ENCODE results near the gene DLG4. TPM values are rescaled to one million over a fixed set of nuclear protein-coding genes. Genes with fewer than 3 reads are reported as not detected.
A peak's percentile ranks its signal among the peaks of the same experiment; 100 is the strongest.
"Not testable (repeated sequence)": the region's sequence is repeated elsewhere in the genome, so short reads cannot be mapped to it uniquely, and the experiment has no call there.

DLG4 gene
- total RNA-seq, 1 donor from 2014 or later = 44.3 TPM

DNA sequence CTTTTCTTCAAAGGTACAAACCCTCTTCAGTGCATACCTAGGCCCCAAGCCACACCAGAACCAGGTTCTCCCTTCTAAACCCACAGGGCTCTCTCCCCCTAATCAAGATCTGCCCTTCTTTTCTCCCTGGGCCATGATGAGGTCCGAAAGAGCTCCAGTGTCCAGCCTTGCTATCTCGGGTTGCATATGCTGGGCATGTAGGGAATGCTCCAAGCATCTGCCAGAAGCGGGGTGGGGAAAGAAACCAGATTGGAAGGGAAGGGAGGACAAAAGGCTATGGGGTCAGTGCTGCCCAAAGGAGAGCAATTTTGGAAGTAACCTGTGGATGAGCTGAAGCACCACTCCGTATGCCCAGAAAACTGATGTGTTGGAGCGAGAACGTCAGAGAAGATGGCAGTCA, 29.6 kb upstream of the DLG4 start:
- DNase-seq (ENCODE audit: low spot score) = no peak
- Mint-ChIP-seq H3K36me3 (ENCODE audit: low read depth, unreplicated experiment) (peaks cover 33% of the 10 kb centered on the region), H3K4me1 (ENCODE audit: unreplicated experiment) (peaks cover 33% of the 10 kb centered on the region), H3K9me3 (ENCODE audit: unreplicated experiment) (no peaks in the 10 kb centered on the region), H3K27ac (ENCODE audit: unreplicated experiment) (peak overlapping the region; percentile 72), H3K27me3 (ENCODE audit: unreplicated experiment) (peaks cover 10% of the 10 kb centered on the region), H3K4me3 (ENCODE audit: unreplicated experiment) (peak overlapping the region; percentile 82)
- TF ChIP-seq, protein P1, sequence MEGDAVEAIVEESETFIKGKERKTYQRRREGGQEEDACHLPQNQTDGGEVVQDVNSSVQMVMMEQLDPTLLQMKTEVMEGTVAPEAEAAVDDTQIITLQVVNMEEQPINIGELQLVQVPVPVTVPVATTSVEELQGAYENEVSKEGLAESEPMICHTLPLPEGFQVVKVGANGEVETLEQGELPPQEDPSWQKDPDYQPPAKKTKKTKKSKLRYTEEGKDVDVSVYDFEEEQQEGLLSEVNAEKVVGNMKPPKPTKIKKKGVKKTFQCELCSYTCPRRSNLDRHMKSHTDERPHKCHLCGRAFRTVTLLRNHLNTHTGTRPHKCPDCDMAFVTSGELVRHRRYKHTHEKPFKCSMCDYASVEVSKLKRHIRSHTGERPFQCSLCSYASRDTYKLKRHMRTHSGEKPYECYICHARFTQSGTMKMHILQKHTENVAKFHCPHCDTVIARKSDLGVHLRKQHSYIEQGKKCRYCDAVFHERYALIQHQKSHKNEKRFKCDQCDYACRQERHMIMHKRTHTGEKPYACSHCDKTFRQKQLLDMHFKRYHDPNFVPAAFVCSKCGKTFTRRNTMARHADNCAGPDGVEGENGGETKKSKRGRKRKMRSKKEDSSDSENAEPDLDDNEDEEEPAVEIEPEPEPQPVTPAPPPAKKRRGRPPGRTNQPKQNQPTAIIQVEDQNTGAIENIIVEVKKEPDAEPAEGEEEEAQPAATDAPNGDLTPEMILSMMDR (IDR thresholded peaks at IDR 0.05; ENCODE audit: unreplicated experiment) = no peak

DNA sequence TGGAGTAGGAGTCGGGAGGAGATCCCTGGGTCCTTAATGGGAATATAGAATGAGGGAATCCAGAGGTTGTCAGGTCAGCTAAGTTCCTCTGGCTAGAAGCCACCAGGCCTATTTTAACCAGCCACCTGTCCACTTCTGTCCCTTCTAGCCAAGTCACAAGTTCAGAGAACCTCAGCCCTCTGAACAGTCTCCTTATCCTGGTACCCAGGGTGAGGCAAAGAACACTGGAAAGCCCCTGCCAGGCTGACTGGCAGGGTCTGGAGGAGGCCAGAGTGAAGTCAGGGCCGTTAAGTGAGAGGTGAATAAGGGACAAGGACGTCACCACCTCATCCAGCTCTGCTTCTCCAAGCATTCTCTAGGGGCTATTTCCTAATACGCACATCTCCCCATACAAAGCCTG, 29.2 kb upstream of the DLG4 start:
- Mint-ChIP-seq H3K4me1 (ENCODE audit: unreplicated experiment) (peaks cover 33% of the 10 kb centered on the region), H3K4me3 (ENCODE audit: unreplicated experiment) (peak overlapping the region; percentile 82), H3K36me3 (ENCODE audit: low read depth, unreplicated experiment) (peaks cover 33% of the 10 kb centered on the region), H3K9me3 (ENCODE audit: unreplicated experiment) (no peaks in the 10 kb centered on the region), H3K27me3 (ENCODE audit: unreplicated experiment) (peaks cover 10% of the 10 kb centered on the region), H3K27ac (ENCODE audit: unreplicated experiment) (peak overlapping the region; percentile 72)
- TF ChIP-seq, protein P1 (IDR thresholded peaks at IDR 0.05; ENCODE audit: unreplicated experiment) = no peak
- DNase-seq (ENCODE audit: low spot score) = no peak

DNA sequence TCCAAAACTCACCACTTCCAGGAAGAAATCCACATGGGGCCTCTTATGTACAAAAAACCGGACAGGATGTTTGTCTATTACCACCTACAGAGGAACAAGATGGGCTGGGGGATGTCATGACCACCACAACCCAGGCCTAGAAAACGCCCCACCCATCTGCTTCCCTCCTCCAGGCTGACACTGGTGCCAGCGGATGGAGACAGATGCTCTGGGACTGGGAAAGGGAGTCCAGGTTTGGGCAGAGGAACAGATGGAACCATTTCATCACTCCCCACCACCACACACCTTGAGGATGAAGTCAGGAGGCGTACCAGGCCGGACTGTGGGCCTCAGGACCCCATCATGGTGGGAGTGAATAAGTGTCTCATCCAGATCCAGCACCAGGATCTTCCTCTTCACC, 27.1 kb upstream of the DLG4 start:
- no peaks in the 10 kb centered on the region for H3K9me3 Mint-ChIP-seq (ENCODE audit: unreplicated experiment)
- no peak for DNase-seq (ENCODE audit: low spot score)
- H3K27me3 Mint-ChIP-seq (ENCODE audit: unreplicated experiment) = peaks cover 13% of the 10 kb centered on the region
- TF ChIP-seq, protein P1 (IDR thresholded peaks at IDR 0.05; ENCODE audit: unreplicated experiment) = no peak
- H3K4me1 Mint-ChIP-seq (ENCODE audit: unreplicated experiment) = peaks cover 34% of the 10 kb centered on the region
- peak overlapping the region; percentile 80 for H3K4me3 Mint-ChIP-seq (ENCODE audit: unreplicated experiment)
- peaks cover 35% of the 10 kb centered on the region for H3K36me3 Mint-ChIP-seq (ENCODE audit: low read depth, unreplicated experiment)
- no peak overlapping the region for H3K27ac Mint-ChIP-seq (ENCODE audit: unreplicated experiment)

DNA sequence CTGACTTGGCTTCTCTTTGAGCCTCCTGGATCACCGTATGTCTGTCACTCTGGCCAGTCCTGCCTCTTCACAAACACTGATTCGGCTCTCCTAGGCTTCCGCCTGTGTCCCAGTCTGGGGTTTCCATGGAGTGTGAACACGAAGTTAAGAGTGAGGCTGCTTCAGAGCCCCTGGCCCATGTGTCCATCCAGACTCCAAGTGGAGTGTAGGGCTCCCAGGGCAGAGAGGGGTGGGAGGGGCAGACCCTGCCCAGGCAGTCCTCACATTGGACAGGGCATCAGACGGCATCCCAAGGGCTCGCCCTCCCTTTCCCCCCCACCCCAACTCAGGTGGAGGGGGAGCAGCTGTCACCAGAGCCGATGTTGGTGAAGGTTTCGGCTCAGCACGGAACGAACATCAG, 24.2 kb upstream of the DLG4 start:
- H3K27ac Mint-ChIP-seq (ENCODE audit: unreplicated experiment); H3K9me3 Mint-ChIP-seq (ENCODE audit: unreplicated experiment); DNase-seq (ENCODE audit: low spot score): not testable (repeated sequence)
- H3K36me3 Mint-ChIP-seq (ENCODE audit: low read depth, unreplicated experiment) = peaks cover 44% of the 10 kb centered on the region
- H3K27me3 Mint-ChIP-seq (ENCODE audit: unreplicated experiment) = peaks cover 28% of the 10 kb centered on the region
- peak overlapping the region; percentile 81 for H3K4me3 Mint-ChIP-seq (ENCODE audit: unreplicated experiment)
- peaks cover 35% of the 10 kb centered on the region for H3K4me1 Mint-ChIP-seq (ENCODE audit: unreplicated experiment)

DNA sequence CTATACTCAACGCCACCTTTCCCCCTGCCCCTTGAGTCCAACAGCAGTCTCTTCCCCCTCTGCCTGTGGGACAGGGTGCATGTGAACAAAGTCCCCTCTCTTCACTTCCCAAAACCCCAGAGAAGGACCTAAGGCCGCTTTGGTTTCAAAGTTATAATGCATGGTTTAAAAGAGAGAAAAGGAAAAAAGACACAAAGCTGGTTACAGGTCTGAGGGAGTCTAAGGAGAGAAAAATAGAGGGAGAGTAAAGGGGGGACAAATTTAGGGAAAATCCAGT, 23.8 kb upstream of the DLG4 start:
- H3K4me3 Mint-ChIP-seq (ENCODE audit: unreplicated experiment) = peak overlapping the region; percentile 91
- no peak for DNase-seq (ENCODE audit: low spot score)
- no peaks in the 10 kb centered on the region for H3K9me3 Mint-ChIP-seq (ENCODE audit: unreplicated experiment)
- H3K4me1 Mint-ChIP-seq (ENCODE audit: unreplicated experiment) = peaks cover 35% of the 10 kb centered on the region
- peaks cover 28% of the 10 kb centered on the region for H3K27me3 Mint-ChIP-seq (ENCODE audit: unreplicated experiment)
- H3K36me3 Mint-ChIP-seq (ENCODE audit: low read depth, unreplicated experiment) = peaks cover 44% of the 10 kb centered on the region
- H3K27ac Mint-ChIP-seq (ENCODE audit: unreplicated experiment) = peak overlapping the region; percentile 95
- TF ChIP-seq, protein P1 (IDR thresholded peaks at IDR 0.05; ENCODE audit: unreplicated experiment) = no peak
